HG02840 (cell line): ENCODE results near the gene PTGIR.

Experiments
- ATAC-seq: cut with Tn5 transposase; IDR thresholded peaks from one replicate; pipeline ENCODE4 v1.9.1; 2021; ENCODE audit warnings: mild to moderate bottlenecking, moderate library complexity, moderate number of reproducible peaks; ENCODE audit not compliant: unreplicated experiment, low FRiP score

The PTGIR gene

DNA sequence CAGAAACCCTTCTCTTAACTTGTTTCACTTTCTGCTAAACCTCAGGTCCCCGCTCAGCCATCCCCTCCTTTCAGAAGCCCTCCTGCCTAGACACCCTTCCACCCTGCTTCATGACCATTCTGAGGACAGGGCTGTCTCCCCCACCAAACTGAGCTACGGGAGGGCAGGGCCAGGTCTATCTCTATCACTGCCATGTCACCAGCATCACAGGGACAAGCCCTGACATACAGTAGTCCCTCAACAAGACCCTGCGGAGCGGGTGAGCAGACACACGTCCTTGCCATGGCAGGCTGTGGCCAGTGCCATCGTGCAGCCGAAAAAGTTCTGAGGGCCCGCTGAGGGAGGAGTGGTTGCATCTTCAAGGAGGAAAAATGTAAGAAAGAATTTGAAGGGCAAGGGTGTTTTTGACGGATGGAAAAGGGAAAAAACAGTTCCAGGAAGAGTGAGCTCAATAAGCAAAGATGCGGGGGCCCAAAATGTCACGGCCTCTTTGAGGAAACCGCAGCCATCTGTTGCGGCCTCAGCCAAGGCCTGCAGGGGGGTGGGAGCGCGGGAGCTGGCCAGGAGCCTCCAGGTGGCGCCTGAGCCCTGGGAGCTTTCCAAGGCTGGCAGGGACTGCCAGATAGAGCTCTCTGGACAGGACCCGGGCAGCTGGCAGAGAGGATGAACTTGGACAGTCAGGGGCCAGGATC, 8.1 kb downstream of the PTGIR start:
- ATAC-seq = no peak

DNA sequence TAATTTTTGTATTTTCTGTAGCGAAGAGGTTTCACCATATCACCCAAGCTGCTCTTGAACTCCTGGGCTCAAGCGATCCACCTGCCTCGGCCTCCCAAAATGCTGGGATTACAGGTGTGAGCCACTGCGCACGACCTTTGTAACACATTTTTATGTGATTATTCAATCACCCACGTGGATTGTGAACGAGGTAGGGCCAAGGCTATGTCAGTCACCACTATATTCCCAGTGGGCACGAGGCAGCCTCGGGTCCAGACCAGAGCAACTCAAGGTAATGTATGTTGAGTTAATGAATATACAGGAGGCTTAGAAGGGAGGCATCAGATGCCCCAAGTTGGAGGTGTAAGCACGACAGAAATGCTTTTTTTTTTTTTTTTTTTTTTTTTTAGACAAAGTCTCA, 8.9 kb downstream of the PTGIR start:
- ATAC-seq = no peak

DNA sequence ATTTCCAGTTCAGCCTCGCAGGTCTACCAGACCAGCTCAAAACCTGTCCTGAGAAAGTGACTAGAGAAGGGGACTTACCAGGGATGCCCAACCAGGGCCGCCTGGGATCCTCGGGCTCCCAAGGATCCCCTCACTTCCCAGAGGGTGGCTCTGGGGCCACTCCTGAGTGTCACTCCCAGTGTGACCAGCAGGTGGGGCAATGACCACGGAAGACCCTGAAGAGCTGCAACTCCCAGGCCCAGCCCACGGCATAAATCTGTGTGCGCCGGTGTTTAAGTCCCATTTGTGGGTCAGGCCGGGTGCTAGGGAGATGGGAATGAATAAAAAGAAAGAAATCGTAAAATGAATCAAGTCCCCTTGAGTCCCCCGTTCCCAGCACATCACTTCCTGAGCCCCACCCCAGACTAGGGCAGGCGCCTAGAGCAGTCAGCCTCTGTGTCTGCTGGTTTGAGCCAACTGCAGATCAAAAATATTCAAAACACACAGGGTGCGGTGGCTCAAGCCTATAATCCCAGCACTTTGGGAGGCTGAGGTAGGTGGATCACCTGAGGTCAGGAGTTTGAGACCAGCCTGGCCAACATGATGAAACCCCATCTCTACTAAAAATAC, 10.7 kb downstream of the PTGIR start:
- no peak for ATAC-seq

DNA sequence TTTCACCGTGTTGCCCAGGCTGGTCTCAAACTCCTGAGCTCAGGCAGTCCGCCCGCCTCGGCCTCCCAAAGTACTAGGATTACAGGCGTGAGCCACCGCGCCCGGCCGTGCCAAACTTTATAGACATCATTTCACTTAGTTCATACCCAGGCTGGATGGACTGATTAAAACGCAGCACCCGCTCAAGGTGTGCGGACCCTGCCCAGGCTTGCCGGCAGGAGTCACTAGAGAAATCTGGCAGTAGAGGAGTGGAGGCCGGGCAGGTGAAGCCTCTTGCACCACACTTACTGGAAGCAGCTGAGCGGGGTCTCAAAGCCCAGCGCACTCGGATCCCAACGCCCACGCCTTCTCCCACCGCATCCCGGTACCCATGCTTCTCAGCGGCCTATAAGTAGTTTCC, 11.4 kb downstream of the PTGIR start:
- no peak for ATAC-seq

DNA sequence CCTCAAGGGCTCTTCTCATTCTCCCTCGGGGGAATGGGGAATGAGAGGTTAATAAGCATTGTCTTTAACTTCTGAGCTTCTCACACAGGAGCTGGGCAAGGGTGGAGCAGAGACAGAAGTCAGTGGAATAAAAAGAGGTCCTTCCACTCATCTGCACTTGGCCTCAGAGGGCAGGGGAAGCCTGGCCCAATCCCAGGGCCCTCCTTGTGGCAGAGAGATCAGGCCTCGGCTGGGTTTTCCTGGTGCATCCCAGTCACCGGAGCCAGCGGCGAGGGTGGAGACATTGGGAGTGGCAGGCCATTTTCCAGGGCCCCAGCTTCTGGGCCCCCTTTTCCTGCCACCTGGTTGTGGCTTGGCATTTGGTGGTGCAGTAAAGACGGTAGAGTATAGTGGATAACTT, 13.1 kb downstream of the PTGIR start:
- no peak for ATAC-seq

DNA sequence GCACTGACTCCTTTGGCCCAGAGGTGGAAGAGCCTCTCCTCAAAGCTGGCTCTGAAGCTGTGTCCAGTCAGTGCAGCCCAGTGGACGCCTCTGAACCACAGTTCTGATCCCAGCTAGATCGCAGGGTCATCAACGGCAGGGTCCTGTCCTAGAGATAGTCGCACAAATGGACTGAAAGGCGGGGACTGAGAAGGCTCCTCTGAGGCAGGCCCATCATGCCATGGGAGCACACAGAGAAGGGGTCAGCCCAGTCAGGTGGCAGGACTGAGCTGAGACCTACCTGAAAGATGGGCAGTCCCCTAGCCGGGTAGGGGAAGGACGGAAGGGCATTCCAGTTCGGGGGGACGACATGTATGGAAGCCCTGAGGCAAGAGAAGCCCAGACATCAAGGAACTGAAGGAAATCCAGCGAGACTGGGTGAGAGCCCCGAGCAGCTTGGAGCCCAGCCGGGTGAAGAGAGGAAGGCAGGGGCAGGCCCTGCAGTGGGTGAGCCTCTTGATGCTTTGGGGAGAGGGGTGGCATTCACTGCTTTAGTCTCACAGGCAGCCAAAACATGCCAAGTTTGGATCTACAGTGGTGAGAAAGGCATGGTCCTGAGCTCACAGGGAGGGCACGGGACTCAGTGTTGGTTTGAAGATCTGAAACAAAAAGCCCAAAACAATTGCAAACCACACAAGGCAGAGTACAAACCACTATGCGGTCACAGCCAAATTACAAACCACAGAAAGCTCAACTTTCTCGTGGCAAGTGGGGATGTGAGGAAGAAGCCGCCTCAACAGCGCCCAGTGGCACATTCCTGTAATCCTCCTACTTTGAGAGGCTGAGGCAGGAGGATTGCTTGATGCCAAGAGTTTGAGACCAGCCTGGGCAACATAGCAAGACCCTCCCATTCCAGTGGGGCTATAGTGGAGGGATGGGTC, 13.8 kb downstream of the PTGIR start:
- no peak for ATAC-seq

DNA sequence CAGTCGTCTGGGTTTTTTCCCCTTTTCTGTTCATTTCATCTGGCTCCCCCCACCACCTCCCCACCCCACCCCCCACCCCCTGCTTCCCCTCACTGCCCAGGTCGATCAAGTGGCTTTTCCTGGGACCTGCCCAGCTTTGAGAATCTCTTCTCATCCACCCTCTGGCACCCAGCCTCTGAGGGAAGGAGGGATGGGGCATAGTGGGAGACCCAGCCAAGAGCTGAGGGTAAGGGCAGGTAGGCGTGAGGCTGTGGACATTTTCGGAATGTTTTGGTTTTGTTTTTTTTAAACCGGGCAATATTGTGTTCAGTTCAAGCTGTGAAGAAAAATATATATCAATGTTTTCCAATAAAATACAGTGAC, 14.5 kb downstream of the PTGIR start:
- ATAC-seq = no peak

DNA sequence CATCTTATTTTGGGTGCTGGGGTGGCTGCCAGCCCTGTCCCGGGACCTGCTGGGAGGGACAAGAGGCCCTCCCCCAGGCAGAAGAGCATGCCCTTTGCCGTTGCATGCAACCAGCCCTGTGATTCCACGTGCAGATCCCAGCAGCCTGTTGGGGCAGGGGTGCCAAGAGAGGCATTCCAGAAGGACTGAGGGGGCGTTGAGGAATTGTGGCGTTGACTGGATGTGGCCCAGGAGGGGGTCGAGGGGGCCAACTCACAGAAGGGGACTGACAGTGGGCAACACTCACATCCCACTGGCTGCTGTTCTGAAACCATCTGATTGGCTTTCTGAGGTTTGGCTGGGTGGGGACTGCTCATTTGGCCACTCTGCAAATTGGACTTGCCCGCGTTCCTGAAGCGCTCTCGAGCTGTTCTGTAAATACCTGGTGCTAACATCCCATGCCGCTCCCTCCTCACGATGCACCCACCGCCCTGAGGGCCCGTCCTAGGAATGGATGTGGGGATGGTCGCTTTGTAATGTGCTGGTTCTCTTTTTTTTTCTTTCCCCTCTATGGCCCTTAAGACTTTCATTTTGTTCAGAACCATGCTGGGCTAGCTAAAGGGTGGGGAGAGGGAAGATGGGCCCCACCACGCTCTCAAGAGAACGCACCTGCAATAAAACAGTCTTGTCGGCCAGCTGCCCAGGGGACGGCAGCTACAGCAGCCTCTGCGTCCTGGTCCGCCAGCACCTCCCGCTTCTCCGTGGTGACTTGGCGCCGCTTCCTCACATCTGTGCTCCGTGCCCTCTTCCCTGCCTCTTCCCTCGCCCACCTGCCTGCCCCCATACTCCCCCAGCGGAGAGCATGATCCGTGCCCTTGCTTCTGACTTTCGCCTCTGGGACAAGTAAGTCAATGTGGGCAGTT, 15.1 kb downstream of the PTGIR start:
- ATAC-seq = no peak

DNA sequence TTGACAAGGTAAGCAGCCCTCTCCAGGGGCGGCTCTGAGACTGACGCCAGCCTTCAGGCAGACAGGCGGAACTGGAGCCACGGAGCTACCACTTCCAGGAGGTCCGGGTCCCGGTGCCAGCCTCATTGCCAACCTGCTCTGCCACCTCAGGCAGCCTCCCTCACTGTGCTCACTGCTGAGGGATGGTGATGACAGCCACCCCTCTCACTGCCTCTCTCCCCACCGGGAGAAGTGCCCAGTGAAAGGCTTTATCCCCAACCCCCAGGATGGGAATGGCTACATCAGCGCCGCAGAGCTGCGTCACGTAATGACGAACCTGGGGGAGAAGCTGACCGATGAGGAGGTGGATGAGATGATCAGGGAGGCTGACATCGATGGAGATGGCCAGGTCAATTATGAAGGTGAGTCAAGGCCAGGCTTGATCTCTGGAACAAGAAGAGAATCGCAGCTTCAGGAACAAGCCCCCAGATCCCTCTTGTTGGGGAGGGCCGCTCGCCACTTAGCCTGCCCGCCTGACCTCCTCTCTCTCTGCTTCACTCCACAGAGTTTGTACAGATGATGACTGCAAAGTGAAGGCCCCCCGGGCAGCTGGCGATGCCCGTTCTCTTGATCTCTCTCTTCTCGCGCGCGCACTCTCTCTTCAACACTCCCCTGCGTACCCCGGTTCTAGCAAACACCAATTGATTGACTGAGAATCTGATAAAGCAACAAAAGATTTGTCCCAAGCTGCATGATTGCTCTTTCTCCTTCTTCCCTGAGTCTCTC, 16.1 kb downstream of the PTGIR start:
- no peak for ATAC-seq

DNA sequence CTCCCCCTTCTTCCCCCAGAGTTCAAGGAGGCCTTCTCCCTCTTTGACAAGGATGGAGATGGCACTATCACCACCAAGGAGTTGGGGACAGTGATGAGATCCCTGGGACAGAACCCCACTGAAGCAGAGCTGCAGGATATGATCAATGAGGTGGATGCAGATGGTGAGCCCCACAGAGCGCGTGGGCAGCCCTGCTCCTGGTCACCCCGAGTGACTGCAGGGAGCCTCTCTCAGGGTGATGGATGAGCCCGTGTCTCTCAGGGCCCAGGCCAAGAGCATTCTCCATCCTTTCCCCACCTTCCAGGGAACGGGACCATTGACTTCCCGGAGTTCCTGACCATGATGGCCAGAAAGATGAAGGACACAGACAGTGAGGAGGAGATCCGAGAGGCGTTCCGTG, 16.7 kb downstream of the PTGIR start:
- ATAC-seq = no peak

DNA sequence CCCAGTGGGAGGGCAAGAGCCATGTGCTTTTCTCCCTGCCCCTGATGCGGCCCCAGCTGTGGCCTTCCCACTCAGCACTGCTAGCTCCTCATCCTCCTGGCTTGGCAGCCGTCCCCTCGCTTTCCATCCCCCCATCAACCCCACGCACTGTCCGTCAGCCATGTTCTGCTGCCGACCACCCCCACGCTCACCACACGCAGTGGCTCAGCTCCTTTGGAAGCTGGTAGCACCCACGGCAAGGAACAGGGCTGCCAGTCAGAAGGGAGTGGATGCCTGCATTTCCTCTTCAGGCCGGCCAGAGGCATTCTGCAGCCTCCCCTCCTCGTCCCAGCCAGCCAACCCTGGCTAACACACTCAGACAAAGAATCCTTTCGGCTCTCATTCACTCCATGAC, 17.4 kb downstream of the PTGIR start:
- ATAC-seq = no peak

DNA sequence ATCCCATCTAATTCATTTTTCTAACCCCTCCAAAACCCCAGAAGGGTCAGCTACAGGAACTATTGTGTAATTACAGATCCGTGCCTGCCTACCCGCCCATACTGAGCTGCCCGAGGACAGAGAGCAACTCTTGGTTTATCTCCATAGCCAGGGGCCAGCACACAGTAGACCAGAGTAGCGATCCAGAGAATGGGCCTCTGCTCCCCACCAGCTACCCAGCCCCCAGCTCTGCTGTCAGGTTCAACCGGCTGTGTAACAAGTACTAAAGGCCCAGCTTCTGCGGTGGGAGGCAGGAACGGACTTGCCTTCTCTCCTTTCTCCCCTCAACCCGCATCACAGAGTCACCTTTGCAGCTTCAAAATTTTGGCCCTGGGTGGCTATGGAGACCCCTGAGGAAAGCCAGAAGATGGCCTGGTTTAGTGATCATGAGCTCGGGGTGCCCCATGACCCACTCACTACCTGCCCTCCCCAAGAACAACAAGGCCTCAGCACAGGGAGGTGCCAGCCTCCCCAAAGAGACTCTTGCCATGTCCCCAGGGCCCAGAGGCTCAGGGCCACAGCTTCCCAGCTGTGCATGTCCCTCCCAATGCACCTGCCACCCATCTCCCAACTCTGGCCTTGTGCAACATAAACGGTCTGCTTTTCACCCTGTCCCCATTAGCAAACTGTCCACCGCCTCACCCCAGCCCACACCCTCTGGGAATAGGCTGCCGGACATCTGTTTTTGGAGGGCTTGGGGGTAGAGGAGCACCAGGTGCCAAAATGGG, 18.0 kb downstream of the PTGIR start:
- ATAC-seq = no peak

DNA sequence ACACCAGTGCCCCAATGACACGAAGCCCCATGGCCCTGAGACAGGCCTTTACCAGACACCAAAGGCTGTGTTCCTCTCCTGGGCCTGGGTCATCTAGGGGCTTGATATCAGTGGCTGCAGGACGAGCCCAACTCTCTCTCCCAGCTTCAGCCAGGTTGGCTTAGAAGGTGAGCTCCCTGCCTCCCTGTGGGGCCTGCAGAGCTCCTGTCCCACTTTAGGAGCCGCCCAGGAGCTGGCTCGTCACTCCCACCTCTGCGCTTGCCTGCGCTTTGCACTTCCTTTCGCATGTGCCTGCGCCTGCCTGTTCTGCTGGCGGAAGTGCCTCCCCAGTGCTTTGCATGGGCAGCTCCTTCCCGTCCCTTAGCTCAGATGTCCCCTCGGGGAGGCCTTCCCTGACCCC, 18.9 kb downstream of the PTGIR start:
- ATAC-seq = no peak

DNA sequence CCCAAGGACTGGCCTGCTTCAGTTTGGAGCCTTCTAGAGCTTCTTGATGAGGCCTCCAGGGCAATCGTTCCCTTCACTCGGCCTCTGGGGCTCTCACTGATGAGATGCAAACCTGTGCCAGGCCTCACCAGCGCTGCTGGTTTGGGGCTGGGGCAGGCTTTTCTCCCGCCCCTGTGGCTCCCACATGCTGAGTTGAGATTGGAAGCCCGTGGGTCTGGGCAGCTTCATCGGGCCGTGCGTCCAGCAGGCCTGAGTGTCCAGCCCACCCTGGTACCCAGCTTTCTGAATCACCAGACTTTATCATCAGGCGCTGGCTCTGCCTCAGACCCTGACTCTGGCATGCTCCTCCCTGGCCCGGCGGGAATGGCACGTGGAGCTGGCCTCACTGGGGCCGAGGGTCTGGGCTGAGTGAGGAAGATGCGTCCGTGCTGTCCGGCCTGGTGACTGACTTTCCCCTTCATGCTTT, 19.5 kb downstream of the PTGIR start:
- no peak for ATAC-seq

DNA sequence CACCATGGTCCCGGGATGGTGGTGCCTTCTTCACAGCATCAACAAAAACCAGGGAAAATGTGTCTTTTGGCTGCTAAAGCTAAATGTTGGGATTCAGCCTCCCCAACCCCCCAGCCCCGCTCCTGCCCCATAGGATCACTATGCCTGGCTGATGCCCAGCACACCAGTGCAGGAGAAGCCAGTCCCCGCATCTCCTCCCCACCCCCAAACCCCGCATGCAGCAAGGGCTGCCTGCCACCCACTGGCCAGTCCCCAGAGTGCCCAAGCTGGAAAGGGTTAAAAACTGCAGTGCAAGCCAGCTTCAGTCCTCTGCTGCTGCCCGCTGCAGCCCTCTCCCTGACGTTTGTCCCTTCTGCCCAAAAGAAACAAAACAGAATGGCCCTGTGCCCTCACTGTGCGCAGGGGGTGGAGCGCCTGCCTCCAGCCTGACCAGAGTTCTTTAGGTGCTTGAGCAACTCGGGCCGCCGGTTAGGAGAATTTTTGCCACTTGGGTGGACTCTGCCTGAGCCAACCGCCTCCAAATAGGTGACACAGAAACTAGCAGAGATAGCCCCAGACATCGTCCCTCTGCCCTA, 20.0 kb downstream of the PTGIR start:
- ATAC-seq = no peak

DNA sequence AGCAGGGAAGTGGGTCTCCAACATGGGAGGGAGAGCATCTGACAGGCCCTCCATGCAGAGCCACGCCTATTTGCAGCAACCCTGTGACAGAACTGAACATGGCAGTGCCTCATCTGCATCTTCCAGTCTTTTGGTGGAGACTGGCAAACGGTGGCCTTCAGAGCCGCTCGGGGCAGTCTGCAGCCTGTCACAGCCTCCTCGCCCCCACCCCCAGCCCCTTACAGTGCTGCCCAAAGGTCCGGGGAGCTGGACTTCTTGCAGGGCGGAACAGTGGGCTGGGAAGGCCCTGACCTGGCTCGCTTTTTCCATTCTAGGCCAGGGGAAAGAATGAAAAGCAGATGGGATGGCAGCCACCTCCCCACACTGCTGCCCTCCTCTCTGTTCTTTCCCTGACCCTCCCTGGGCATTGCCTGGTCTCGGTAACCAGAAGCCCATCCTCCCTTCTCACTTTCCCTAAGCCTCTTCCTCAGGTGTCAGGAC, 21.1 kb downstream of the PTGIR start:
- no peak for ATAC-seq

DNA sequence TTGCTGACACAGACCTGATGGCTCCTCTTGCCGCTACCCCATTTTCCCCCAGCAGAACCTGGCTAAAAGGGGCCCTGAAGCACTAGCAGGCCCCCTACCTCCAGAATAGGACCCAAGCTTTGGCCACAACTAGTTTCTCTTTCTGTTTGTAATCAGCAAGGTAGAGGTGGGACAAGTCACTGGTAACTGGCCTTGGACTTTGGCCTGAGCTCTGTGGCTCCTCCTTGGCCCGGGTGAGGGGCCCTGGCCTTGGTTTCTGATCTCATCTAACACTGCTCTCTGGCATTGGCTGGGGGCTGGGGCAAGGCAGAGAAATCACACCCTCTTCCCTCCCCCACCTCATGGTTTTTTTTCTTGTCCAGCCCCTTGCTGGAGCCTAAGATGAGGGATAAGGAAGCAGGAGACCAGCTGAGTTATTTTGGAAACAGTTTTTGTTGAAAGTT, 21.7 kb downstream of the PTGIR start:
- ATAC-seq = no peak

DNA sequence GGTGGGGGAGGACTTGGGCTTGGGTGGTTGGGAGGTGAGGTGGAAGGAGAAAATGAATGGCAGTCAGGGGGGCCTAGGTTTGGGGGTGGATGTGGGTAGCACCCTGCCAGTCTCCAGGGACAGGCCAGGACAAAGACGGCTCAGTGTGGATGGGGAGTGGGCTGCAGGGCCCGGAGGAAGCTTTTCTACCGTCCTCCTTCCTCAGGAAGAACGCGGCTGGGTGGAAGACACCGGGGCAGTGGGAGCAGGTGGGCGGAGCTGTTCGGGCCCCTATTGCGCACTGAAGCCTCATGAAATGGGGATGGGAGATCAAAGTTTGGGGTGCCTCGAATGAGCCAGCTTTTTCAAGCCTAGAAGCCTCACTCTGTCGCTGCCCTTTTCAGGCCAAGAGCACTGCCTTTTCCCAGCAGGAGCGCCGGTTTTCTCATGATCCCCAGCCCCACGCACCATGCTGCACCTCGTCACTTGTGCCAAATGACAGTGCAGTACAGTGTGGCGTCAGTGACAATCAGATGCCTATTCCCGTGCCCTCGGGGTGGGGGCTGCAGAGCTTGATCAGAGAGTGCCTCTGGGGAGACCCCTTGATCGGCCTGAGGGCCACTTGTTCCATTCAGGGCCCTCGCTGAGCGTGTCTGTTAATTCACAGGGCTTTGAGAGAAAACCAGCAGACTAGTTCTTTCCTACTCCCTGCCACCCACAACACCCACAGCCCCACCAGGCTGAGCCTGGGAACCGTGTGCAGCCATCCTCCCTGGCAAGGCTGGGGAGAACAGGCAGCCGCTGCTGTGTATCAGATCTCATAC, 22.3 kb downstream of the PTGIR start:
- ATAC-seq = no peak
